Lower leg skin (tissue), 3 donors: ENCODE results near the gene IMPDH1.

ENCODE experiments used
- POLR2A ChIP-seq, 2 donors: fragments of 450-650 bp; IDR thresholded peaks; one replicate each; pipeline ENCODE4 v1.6.1; 2016 to 2017; ENCODE audit warnings: antibody characterized with exemption in 2 of 2, mild to moderate bottlenecking in 1 of 2, moderate library complexity in 1 of 2
- TF ChIP-seq, protein P1 (sequence below), 3 donors: fragments of 450-650 bp; IDR thresholded peaks; one replicate each; pipeline ENCODE4 v1.5.1; 2016; ENCODE audit warnings: antibody characterized with exemption in 3 of 3, mild to moderate bottlenecking in 3 of 3, moderate library complexity in 2 of 3

DNA sequence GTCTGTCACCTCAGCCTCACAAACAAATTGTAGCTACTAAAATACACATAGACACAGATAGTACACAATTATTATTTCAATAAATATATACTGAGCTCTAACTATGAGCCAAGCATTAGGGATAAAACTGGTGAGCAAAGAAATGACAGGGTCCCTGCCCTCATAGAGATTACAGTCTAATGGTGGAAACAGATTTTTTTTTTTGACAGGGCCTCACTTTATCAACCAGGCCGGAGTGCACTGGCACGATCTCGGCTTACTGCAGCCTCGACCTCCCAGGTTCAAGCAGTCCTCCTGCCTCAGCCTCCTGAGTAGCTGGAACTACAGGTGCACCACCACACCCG lies 65.4 kb downstream of the IMPDH1 start:
- TF ChIP-seq POLR2A (IDR thresholded peaks at IDR 0.05) = no peak
- TF ChIP-seq, protein P1, sequence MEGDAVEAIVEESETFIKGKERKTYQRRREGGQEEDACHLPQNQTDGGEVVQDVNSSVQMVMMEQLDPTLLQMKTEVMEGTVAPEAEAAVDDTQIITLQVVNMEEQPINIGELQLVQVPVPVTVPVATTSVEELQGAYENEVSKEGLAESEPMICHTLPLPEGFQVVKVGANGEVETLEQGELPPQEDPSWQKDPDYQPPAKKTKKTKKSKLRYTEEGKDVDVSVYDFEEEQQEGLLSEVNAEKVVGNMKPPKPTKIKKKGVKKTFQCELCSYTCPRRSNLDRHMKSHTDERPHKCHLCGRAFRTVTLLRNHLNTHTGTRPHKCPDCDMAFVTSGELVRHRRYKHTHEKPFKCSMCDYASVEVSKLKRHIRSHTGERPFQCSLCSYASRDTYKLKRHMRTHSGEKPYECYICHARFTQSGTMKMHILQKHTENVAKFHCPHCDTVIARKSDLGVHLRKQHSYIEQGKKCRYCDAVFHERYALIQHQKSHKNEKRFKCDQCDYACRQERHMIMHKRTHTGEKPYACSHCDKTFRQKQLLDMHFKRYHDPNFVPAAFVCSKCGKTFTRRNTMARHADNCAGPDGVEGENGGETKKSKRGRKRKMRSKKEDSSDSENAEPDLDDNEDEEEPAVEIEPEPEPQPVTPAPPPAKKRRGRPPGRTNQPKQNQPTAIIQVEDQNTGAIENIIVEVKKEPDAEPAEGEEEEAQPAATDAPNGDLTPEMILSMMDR (IDR thresholded peaks at IDR 0.05) = no peak
